GM20000 (cell line): ENCODE results near the gene FKBP5.

ENCODE experiments used
- DNase-seq: peaks from one replicate; pipeline ENCODE4 v3.0.0; 2012; ENCODE audit warnings: low spot score
- CTCF ChIP-seq: IDR thresholded peaks from 2 replicates; pipeline ENCODE4 v1.5.1; 2012; ENCODE audit warnings: mild to moderate bottlenecking, control low read depth; ENCODE audit errors: extremely low read depth, missing control alignments

FKBP5 gene

GRCh38 chr6:35524380-35525020, 164.2 kb downstream of the FKBP5 start:
- TF ChIP-seq CTCF: no peak
- DNase-seq: no peak
